AG09319 (cell line): Measurements from ENCODE around the gene P4HA2.

Experiments
- DNase-seq: peaks from one replicate; pipeline ENCODE4 v3.0.0-alpha.2; 2010; ENCODE audit warnings: low read depth; ENCODE audit errors: extremely low read depth
- CTCF ChIP-seq: IDR thresholded peaks from 2 replicates; pipeline ENCODE4 v1.5.1; 2011; ENCODE audit warnings: low read depth, mild to moderate bottlenecking, inconsistent platforms, low read length, moderate library complexity

The P4HA2 gene

DNA sequence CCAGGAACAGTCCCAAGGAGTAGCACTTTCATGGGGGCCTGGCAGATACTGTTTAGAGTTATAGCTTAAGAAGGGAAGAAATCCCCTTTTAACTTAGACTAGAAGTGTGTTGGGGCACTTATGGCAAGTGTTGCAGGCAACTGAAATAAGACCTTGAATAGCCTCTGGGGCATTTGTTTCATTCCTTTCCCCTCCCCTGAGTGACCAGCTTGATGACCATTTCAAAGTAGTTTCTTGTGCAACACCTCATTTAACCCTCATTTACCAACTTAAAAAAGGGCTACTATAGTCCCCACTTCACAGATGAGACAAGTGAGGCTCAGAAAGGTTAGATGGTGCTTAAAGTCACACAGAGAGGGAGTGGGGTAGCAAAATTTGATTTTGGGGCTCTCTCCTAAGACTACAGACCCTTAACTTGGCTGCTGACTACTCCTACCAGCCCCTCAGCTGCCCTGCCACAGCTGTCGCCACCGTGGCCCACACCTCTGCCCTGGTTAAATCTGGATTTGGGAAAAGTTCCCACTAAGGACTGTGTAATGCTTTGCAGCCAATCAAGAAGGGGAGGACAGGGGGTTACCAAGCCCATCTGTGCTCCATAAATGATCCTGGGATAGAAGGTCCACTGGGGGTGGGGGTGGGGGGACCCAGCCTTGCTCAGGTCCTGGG is 35.4 kb upstream of the P4HA2 start:
- no peak for TF ChIP-seq CTCF
- DNase-seq = no peak

DNA sequence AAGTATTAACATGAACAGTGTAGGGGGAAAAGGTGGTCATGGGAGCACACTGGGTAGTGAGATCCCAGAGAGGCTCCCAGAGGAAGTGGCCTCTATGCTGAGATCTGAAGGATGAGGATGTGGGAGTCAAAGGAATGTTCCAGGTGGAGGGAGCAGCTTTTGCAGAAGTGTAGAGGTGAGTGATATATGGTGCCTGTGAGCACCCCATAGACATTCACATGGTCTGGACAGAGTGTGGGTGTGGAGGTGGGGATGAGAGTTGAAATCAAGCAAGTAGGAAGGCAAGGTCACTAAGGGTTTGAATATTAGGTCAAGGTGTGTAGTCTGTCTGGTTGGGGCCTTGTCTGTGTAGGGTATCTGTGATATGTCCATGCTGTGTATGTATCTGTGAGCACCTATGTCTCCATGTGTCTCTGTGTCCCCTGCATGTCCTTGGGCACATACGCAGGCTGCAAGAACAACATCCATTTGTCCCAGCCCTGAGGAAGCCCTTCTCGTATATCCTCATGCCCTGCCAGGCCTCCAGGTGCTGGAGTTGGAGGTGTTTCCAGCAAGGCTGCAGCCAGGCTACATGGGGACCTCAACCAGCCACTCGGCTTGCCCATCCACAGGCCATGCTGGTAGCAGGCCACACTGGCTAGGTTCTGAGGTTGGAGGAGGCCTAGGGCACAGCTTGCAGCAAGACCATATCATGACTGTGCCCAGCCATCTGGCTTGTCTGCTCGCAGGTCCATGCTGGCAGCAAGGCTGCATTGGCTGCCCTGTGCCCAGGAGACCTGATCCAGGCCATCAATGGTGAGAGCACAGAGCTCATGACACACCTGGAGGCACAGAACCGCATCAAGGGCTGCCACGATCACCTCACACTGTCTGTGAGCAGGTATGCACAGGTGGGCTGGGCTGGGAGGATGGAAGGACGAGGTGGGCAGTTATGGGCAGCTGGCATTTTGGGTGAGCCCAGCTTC is 34.5 kb upstream of the P4HA2 start:
- DNase-seq = no peak

DNA sequence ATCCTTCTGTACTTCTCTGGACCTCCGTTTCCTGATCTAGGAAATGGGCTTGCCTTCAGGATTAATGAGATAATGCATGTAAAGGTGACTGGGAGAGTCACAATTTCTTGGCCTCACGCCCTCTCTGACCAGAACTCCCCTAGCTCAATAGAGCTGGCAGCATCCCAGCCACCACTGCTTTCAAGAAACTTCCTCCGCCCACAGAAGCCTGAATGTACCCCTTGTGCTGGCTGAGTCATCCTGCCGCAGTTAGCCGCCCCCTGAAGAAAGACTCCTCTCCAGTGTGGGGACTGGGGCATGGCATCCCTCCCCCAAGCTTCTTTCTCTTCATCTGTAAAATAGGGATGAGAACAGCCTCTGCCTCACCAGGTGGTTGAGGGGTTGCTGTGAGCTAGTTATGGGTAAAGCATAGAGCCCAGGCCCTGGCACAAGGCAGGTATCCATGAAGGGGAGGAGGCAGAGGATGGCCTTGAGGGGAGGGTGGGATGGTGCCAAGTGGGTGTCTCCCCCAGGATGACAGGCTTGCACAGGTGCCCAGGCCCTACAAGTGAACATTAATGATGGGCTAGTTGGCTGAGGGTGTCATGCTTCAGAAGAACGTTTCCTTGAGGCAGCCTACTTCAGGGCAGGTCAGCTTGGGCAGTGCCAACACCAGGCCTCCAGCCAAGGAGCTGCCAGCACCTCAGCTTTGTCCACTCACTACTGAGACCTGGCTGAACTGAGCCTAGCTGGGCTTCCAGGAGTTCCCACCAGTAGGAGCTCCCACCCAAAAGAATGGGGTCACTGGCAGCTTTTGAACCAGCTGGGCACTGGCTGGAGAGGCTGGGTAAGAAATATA is 33.3 kb upstream of the P4HA2 start:
- no peak for TF ChIP-seq CTCF
- DNase-seq = peak; percentile 43

More for the DNA sequence above, 34.5 kb upstream of the P4HA2 start:
- TF ChIP-seq CTCF = no peak

- no peak for TF ChIP-seq CTCF
- no peak for DNase-seq
Observed at GRCh38 chr5:132260051-132260450, 32.4 kb upstream of the P4HA2 start.

DNA sequence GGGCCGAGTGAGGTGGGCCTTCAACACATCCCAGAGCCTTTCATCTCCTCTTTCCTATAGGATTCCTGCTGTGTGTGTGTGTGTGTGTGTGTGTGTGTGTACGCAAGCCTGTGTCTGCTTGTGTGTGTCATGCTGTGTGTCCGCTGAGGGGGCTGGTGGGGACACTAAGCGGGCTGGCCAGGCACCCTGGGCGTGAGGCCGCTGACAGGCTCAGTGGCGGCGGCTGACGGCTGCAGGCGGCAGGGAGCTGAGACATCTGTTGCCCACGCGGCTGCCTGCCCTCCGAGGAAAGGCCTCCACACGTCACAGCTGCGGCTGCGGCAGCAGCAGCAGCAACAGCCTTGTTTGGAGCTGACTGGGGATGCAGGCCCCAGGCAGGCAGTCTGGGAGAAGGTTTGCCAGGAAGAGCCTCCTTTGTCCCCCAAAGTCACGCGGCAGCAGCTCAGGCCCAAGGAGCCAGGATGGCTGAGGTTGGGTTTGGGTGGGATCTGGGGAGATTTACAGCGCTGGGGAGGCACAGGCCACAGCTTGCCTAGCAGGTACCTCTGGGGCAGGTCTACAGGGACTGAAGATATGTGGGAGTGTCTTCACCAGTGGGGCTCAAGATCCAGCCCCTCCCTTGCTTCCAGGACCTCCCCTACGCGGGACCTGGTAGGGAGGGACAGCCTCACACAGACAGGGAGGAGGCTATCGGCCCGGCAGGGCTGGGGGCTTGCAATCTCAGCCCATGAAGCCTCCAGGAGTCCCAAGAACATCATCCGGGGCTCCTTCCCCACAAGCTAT is 31.6 kb upstream of the P4HA2 start:
- no peak for TF ChIP-seq CTCF

GRCh38 chr5:132258102-132259068 is 30.7 kb upstream of the P4HA2 start:
- no peak for TF ChIP-seq CTCF
- no peak for DNase-seq

More for the DNA sequence above, 31.6 kb upstream of the P4HA2 start:
- peak; percentile 73 for DNase-seq
